Breast epithelium (tissue), 4 donors: Measurements from ENCODE around the gene P2RY6. TPM values are rescaled to one million over a fixed set of nuclear protein-coding genes. Genes with fewer than 3 reads are reported as not detected.

Experiments used
- DNase-seq, 2 donors: peaks; one replicate each; pipeline ENCODE4 v3.0.0-alpha.2; 2019; ENCODE audit warnings: low spot score in 2 of 2
- H3K27ac ChIP-seq, 2 donors: fragments of 200-600 bp; sonication (generic) in 1 of 2; one replicate each; pipeline ENCODE4 v1.5.1; 2016 to 2019; ENCODE audit warnings: mild to moderate bottlenecking in 1 of 2
- H3K27me3 ChIP-seq, 2 donors: fragments of 200-600 bp; sonication (generic) in 1 of 2; one replicate each; pipeline versions ENCODE4 v1.5.1 to v1.6.0; 2017 to 2019; ENCODE audit warnings: control low read depth in 1 of 2, mild to moderate bottlenecking in 1 of 2
- H3K36me3 ChIP-seq: fragments of 200-600 bp; one replicate; pipeline ENCODE4 v1.5.1; 2019
- H3K4me1 ChIP-seq, 2 donors: fragments of 200-600 bp; sonication (generic); one replicate each; pipeline ENCODE4 v1.5.1; 2016 to 2019; ENCODE audit warnings: control low read depth in 1 of 2
- H3K4me3 ChIP-seq, 3 donors: fragments of 200-600 bp; sonication (generic); 1 replicate in 2 of 3; 2 replicates in 1 of 3; pipeline ENCODE4 v1.5.1; 2016 to 2019; ENCODE audit warnings: mild to moderate bottlenecking in 3 of 3, moderate library complexity in 2 of 3
- H3K9me3 ChIP-seq, 2 donors: fragments of 200-600 bp; sonication (generic) in 1 of 2; one replicate each; pipeline ENCODE4 v1.5.1; 2016 to 2019; ENCODE audit warnings: control low read depth in 1 of 2
- POLR2A ChIP-seq: fragments of 450-650 bp; IDR thresholded peaks from one replicate; pipeline ENCODE4 v1.6.1; 2016; ENCODE audit warnings: antibody characterized with exemption, mild to moderate bottlenecking, moderate library complexity
- POLR2AphosphoS5 ChIP-seq, 3 donors: sonication (generic); formaldehyde crosslinking; IDR thresholded peaks; one replicate each; pipeline ENCODE4 v1.6.1; 2017; ENCODE audit warnings: antibody characterized with exemption in 3 of 3
- intact Hi-C: fragments of 100-400 bp; cut with DNase I; formaldehyde crosslinking; loops from one replicate; pipeline ENCODE4 v1.15.1; 2023; ENCODE audit warnings: low total_unique reads
- total RNA-seq, 3 donors: library from RNA; depleted of rRNA; stranded (reverse); fragments of >200 nt; gene quantifications; one replicate each; pipeline ENCODE4 v1.1.0, GENCODE V29; 2016
- TF ChIP-seq, protein P1 (sequence below), 3 donors: fragments of 450-650 bp; IDR thresholded peaks; one replicate each; pipeline ENCODE4 v1.5.1; 2016 to 2017; ENCODE audit warnings: antibody characterized with exemption in 3 of 3, mild to moderate bottlenecking in 3 of 3, moderate library complexity in 3 of 3

The P2RY6 gene
- total RNA-seq, 3 donors from 2014 or later: 1.6 to 3.4 (median 1.9) TPM

DNA sequence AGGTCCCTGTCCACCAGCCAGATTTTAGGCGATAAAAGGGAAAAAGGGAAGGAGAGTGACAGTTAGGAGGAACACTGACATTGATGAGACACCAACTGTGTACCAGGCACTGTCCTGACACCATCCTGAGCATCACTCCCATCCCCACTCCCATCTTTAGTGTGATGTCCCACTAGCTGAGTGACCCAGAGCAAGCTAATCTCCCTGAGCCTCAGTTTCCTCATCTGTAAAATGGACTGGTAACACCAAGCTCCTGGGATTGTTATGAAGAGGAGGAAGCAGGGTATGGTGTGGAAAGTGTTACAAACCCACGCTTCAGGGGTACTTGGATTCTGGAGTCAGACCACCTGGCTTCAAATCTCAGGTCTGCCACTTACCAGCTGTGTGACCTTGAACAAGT, 8.5 kb upstream of the P2RY6 start:
- Histone ChIP-seq H3K27me3 (peaks cover 4 to 17% of the 10 kb centered on the region in 2 donors), H3K27ac (no peak overlapping the region), H3K4me3 (no peak overlapping the region), H3K4me1 (peaks cover 0 to 5% of the 10 kb centered on the region in 2 donors), H3K9me3 (no peaks in the 10 kb centered on the region), H3K36me3 (no peaks in the 10 kb centered on the region)
- no peak for DNase-seq
- TF ChIP-seq, protein P1, sequence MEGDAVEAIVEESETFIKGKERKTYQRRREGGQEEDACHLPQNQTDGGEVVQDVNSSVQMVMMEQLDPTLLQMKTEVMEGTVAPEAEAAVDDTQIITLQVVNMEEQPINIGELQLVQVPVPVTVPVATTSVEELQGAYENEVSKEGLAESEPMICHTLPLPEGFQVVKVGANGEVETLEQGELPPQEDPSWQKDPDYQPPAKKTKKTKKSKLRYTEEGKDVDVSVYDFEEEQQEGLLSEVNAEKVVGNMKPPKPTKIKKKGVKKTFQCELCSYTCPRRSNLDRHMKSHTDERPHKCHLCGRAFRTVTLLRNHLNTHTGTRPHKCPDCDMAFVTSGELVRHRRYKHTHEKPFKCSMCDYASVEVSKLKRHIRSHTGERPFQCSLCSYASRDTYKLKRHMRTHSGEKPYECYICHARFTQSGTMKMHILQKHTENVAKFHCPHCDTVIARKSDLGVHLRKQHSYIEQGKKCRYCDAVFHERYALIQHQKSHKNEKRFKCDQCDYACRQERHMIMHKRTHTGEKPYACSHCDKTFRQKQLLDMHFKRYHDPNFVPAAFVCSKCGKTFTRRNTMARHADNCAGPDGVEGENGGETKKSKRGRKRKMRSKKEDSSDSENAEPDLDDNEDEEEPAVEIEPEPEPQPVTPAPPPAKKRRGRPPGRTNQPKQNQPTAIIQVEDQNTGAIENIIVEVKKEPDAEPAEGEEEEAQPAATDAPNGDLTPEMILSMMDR (IDR thresholded peaks at IDR 0.05): no peak
- no peak for TF ChIP-seq POLR2AphosphoS5 (IDR thresholded peaks at IDR 0.05)
- no peak for TF ChIP-seq POLR2A
- intact Hi-C loops: no loop called here

DNA sequence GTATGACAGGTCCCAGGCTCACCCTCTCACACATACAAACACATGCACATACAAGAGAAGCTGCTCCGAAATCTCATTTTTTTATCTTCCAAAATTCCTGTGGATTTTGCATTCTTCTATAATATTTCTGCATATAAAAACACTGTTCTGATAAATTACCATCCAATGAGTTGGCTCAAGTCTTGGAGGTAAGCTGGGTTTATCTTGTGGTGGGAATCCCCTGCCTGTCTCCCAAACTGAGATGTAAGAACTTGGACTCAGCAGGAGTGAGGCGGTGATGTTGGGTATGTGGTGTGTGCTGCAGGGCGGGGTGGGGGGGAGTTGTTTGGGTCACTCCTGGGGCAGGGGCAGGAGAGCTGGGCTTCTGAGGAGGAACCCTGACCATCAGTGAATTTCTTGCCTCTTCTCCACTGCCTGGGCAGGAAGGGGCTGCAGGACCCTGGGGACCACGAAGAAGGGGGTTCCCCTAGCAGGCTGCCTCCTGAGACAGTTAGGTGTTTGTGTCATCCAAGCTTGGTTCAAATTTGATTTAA, 6.8 kb upstream of the P2RY6 start:
- peak in 1 of 2 donors; percentile 34 for DNase-seq
- no peak for TF ChIP-seq POLR2AphosphoS5 (IDR thresholded peaks at IDR 0.05)
- no peak for TF ChIP-seq POLR2A
- TF ChIP-seq, protein P1 (IDR thresholded peaks at IDR 0.05): no peak
- no peak overlapping the region for H3K4me3 ChIP-seq
- intact Hi-C loops: no loop called here
- H3K27ac ChIP-seq: no peak overlapping the region
- H3K9me3 ChIP-seq: no peaks in the 10 kb centered on the region
- H3K4me1 ChIP-seq: peaks cover 0 to 5% of the 10 kb centered on the region in 2 donors
- no peaks in the 10 kb centered on the region for H3K36me3 ChIP-seq
- H3K27me3 ChIP-seq: peaks cover 4 to 17% of the 10 kb centered on the region in 2 donors

DNA sequence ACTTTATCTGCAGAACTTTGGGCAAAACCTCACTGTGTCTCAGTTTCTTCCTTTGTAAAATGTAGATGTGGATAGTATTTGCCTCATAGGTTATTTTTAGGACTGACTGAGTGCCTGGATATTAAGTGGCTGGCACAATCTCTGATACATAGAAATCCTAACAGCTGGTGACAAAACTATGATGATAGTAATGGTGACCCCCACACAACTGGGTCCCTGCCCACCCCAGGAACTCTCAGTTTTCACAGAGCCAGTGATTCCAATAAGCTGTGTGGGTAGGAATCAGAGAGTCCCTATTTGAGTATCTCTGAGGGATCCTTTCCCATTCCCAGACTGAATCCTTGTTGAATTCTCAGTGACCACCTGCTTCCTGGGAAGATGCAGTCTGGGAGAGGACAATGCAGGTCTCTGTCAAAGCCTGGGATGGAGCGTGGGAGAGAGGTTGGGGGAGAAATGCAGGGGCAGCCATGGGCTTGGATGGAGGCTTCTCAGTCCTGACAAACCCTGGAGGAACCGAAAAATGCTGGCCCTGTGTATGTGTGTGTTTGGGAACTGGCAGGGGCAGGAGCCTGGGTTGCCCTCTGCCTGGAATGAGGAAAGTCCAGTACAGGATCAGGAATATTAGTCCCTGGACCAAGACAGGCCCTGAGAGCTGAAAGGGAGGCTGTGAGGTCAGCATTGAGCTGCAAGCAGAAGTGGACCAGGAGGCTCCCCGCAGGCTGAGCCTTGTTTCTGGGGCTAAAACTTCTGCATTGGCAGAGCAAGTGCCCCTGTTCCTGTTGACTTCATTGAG, 6.1 kb upstream of the P2RY6 start:
- intact Hi-C loops: no loop called here
- H3K27ac ChIP-seq: no peak overlapping the region
- H3K27me3 ChIP-seq: peaks cover 4 to 17% of the 10 kb centered on the region in 2 donors
- H3K36me3 ChIP-seq: no peaks in the 10 kb centered on the region
- DNase-seq: peak in 1 of 2 donors; percentile 25
- TF ChIP-seq POLR2AphosphoS5 (IDR thresholded peaks at IDR 0.05): no peak
- no peak for TF ChIP-seq POLR2A
- TF ChIP-seq, protein P1 (IDR thresholded peaks at IDR 0.05): no peak
- H3K4me1 ChIP-seq: peaks cover 0 to 5% of the 10 kb centered on the region in 2 donors
- no peak overlapping the region for H3K4me3 ChIP-seq
- no peaks in the 10 kb centered on the region for H3K9me3 ChIP-seq

DNA sequence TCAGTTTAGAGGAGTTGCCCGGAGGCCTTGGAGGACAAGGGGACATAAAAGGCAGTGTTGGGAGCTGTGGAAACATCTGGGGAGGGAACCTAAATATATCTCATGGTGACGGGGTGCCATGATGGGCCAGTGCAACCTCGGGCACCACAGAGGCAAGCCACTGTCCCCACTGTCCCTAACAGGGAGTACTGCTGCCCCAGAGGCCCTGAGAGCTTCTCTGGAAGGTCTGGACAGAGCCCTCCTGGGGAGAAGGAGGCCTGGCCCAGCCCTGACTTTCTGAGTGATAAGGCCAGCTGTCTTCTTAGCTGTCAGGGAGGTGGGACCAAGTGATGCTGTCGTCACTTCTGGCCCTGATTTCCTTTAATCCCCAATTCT, 5.5 kb upstream of the P2RY6 start:
- peaks cover 4 to 17% of the 10 kb centered on the region in 2 donors for H3K27me3 ChIP-seq

DNA sequence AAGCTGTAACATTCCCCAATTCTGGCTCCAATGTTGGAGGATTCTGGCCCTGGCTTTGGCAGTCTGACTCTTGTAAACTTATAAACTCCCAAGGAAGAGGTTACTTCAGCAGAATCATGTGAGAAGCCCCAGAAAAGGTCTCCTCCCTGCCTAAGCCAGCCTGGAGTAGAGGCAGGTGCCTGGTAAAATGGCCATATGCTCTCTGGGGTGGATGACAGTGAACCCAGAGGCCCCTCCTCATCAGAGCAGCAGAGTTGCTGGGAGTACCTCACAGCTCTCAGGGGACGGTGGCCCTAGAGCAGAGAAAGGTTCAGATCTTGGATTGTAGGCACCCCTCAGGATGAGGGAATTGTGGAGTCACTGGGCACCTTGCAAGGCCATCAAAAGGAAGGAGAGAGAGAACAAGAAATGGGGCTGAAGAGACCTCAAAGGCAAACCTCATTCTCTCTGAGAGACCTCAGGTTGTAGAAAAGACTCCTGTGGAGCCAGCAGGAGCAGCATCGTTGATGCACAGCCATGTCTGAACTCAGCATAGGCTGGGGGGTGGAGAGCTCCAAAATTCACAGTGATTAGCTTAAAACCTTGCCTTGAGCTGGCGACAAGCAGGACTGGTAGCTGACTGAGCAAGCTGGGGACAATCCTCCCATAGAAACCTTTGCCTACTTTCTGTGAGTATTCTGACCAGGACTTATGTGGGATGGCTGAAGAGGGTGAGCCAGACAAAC, 4.9 kb upstream of the P2RY6 start:
- Histone ChIP-seq H3K27me3 (peaks cover 4 to 17% of the 10 kb centered on the region in 2 donors), H3K4me3 (no peak overlapping the region), H3K9me3 (no peaks in the 10 kb centered on the region), H3K4me1 (peaks cover 0 to 5% of the 10 kb centered on the region in 2 donors), H3K27ac (no peak overlapping the region), H3K36me3 (no peaks in the 10 kb centered on the region)
- no peak for TF ChIP-seq POLR2A
- no peak for TF ChIP-seq POLR2AphosphoS5 (IDR thresholded peaks at IDR 0.05)
- TF ChIP-seq, protein P1 (IDR thresholded peaks at IDR 0.05): no peak
- DNase-seq: no peak
- intact Hi-C loops: no loop called here

More for the DNA sequence above, 5.5 kb upstream of the P2RY6 start:
- TF ChIP-seq POLR2A: no peak
- no peak overlapping the region for H3K4me3 ChIP-seq
- intact Hi-C loops: no loop called here
- H3K4me1 ChIP-seq: peaks cover 0 to 5% of the 10 kb centered on the region in 2 donors
- H3K9me3 ChIP-seq: no peaks in the 10 kb centered on the region
- no peak for DNase-seq
- H3K36me3 ChIP-seq: no peaks in the 10 kb centered on the region
- no peak overlapping the region for H3K27ac ChIP-seq
